Measurements from ENCODE around the gene RIMKLA. TPM values are rescaled to one million over a fixed set of nuclear protein-coding genes. Genes with fewer than 3 reads are reported as not detected.
A peak's percentile ranks its signal among the peaks of the same experiment; 100 is the strongest.

The RIMKLA gene
- polyA plus RNA-seq, 1 experiment = not detected

GRCh38 chr1:42462828-42463763 lies 82.5 kb downstream of the RIMKLA start, which contains the start of gene CCDC30:
Gene CCDC30 (plus strand): TSS chr1:42463286. CDS start chr1:42480552, 17,266 bp downstream.
- Histone ChIP-seq H3K9me3 (ENCODE audit: control insufficient read depth, insufficient read depth, low read length) (no peaks in the 10 kb centered on the region), H3K27me3 (ENCODE audit: control insufficient read depth, insufficient read depth, low read length) (peaks cover 9% of the 10 kb centered on the region), H3K4me3 (ENCODE audit: low read depth, low read length) (peak within 1 kb of the TSS; percentile 74), H3K27ac (ENCODE audit: low read depth, low read length) (no peak within 1 kb of the TSS)
- ChIA-PET CTCF (interaction anchor here (2.0 kb wide), 1 partner anchor 289 kb away, joined by 7 read pairs; no protein-coding TSS in a partner anchor), POLR2A (no interaction called here)
- peak; percentile 95 for DNase-seq (ENCODE audit: low read depth, low spot score)
- no peak for TF ChIP-seq CTCF (IDR thresholded peaks at IDR 0.05; ENCODE audit: low read depth, low read length)

- no peak for DNase-seq (ENCODE audit: low read depth, low spot score)
- Histone ChIP-seq H3K27me3 (ENCODE audit: control insufficient read depth, insufficient read depth, low read length) (peaks cover 9% of the 10 kb centered on the region), H3K27ac (ENCODE audit: low read depth, low read length) (no peak overlapping the region), H3K9me3 (ENCODE audit: control insufficient read depth, insufficient read depth, low read length) (no peaks in the 10 kb centered on the region), H3K4me3 (ENCODE audit: low read depth, low read length) (peak overlapping the region; percentile 74)
- no peak for TF ChIP-seq CTCF (IDR thresholded peaks at IDR 0.05; ENCODE audit: low read depth, low read length)
- POLR2A ChIA-PET = no interaction called here
- CTCF ChIA-PET = interaction anchor here (2.0 kb wide), 1 partner anchor 290 kb away, joined by 7 read pairs; no protein-coding TSS in a partner anchor
Observed at GRCh38 chr1:42463921-42464320, 83.3 kb downstream of the RIMKLA start.

GRCh38 chr1:42466030-42466429 lies 85.4 kb downstream of the RIMKLA start:
- ChIA-PET POLR2A (no interaction called here), CTCF (interaction anchor here (1.0 kb wide), 1 partner anchor 292 kb away, joined by 3 read pairs; no protein-coding TSS in a partner anchor)
- H3K4me3 ChIP-seq (ENCODE audit: low read depth, low read length) = no peak overlapping the region
- H3K27ac ChIP-seq (ENCODE audit: low read depth, low read length) = no peak overlapping the region
- peaks cover 9% of the 10 kb centered on the region for H3K27me3 ChIP-seq (ENCODE audit: control insufficient read depth, insufficient read depth, low read length)
- no peaks in the 10 kb centered on the region for H3K9me3 ChIP-seq (ENCODE audit: control insufficient read depth, insufficient read depth, low read length)
- no peak for TF ChIP-seq CTCF (IDR thresholded peaks at IDR 0.05; ENCODE audit: low read depth, low read length)
- no peak for DNase-seq (ENCODE audit: low read depth, low spot score)

GRCh38 chr1:42469727-42470126 lies 89.1 kb downstream of the RIMKLA start:
- no peak for DNase-seq (ENCODE audit: low read depth, low spot score)
- peaks cover 9% of the 10 kb centered on the region for H3K27me3 ChIP-seq (ENCODE audit: control insufficient read depth, insufficient read depth, low read length)
- POLR2A ChIA-PET = no interaction called here
- TF ChIP-seq CTCF (IDR thresholded peaks at IDR 0.05; ENCODE audit: low read depth, low read length) = no peak
- CTCF ChIA-PET = no interaction called here
- H3K9me3 ChIP-seq (ENCODE audit: control insufficient read depth, insufficient read depth, low read length) = no peaks in the 10 kb centered on the region
- no peak overlapping the region for H3K4me3 ChIP-seq (ENCODE audit: low read depth, low read length)
- H3K27ac ChIP-seq (ENCODE audit: low read depth, low read length) = no peak overlapping the region

Other genes starting within 250 kb of the RIMKLA start
- gene GUCA2B, start 227.4 kb upstream of the RIMKLA start, polyA plus RNA-seq (2011; rRNA removed) = not detected in 2 replicates
- not detected in 2 replicates for gene GUCA2A, start 216.0 kb upstream of the RIMKLA start, polyA plus RNA-seq (2011; rRNA removed)
- gene FOXJ3, start 45.6 kb upstream of the RIMKLA start, polyA plus RNA-seq (2011; rRNA removed) = 31.4 and 36.2 TPM in 2 replicates
- gene ZMYND12, start 75.2 kb downstream of the RIMKLA start, polyA plus RNA-seq (2011; rRNA removed) = 0.36 and 0.42 TPM in 2 replicates
- gene PPCS, start 75.8 kb downstream of the RIMKLA start, polyA plus RNA-seq (2011; rRNA removed) = 25.4 and 36.8 TPM in 2 replicates
- gene CCDC30, start 82.5 kb downstream of the RIMKLA start, polyA plus RNA-seq (2011; rRNA removed) = 0.42 and 0.61 TPM in 2 replicates